HEK293 (cell line): ENCODE measurements around the gene ZNF394.

ENCODE experiments used
- ATF2 ChIP-seq: fragments of 450-650 bp; formaldehyde crosslinking; IDR thresholded peaks from 2 replicates; pipeline ENCODE4 v1.5.1; 2016; ENCODE audit warnings: missing biosample characterization, missing genetic modification characterization, low read depth
- CTCF ChIP-seq: fragments of 450-650 bp; formaldehyde crosslinking; IDR thresholded peaks from 2 replicates; pipeline ENCODE4 v1.5.1; 2016; ENCODE audit warnings: missing biosample characterization, missing genetic modification characterization
- GLI2 ChIP-seq: fragments of 450-650 bp; formaldehyde crosslinking; IDR thresholded peaks from 2 replicates; pipeline ENCODE4; 2017; ENCODE audit warnings: missing biosample characterization, missing genetic modification characterization, low read depth, borderline replicate concordance
- KLF7 ChIP-seq: fragments of 450-650 bp; formaldehyde crosslinking; IDR thresholded peaks from 2 replicates; pipeline ENCODE4 v1.5.1; 2016; ENCODE audit warnings: missing biosample characterization, missing genetic modification characterization, borderline replicate concordance
- PRDM10 ChIP-seq: fragments of 450-650 bp; formaldehyde crosslinking; IDR thresholded peaks from 2 replicates; pipeline ENCODE4 v1.5.1; 2016; ENCODE audit warnings: missing biosample characterization, missing genetic modification characterization
- REST ChIP-seq: fragments of 450-650 bp; formaldehyde crosslinking; IDR thresholded peaks from 2 replicates; pipeline ENCODE4 v1.5.1; 2016; ENCODE audit warnings: missing biosample characterization, missing genetic modification characterization
- TRIM28 ChIP-seq: IDR thresholded peaks from 2 replicates; pipeline ENCODE4 v1.6.1; 2011; ENCODE audit warnings: low read length, control low read depth, borderline replicate concordance
- ZBTB7A ChIP-seq: fragments of 450-650 bp; formaldehyde crosslinking; IDR thresholded peaks from 2 replicates; pipeline ENCODE4 v1.5.1; 2016; ENCODE audit warnings: low read depth, missing biosample characterization, missing genetic modification characterization
- ZNF121 ChIP-seq: fragments of 450-650 bp; formaldehyde crosslinking; IDR thresholded peaks from 2 replicates; pipeline ENCODE4 v1.5.1; 2016; ENCODE audit warnings: missing biosample characterization, missing genetic modification characterization
- ZNF138 ChIP-seq: fragments of 450-650 bp; formaldehyde crosslinking; IDR thresholded peaks from 2 replicates; pipeline ENCODE4 v1.5.1; 2016; ENCODE audit warnings: missing biosample characterization, missing genetic modification characterization, borderline replicate concordance
- ZNF155 ChIP-seq: fragments of 450-650 bp; formaldehyde crosslinking; IDR thresholded peaks from 2 replicates; pipeline ENCODE4 v1.5.1; 2016; ENCODE audit warnings: missing biosample characterization, missing genetic modification characterization
- ZNF302 ChIP-seq: fragments of 450-650 bp; formaldehyde crosslinking; IDR thresholded peaks from 2 replicates; pipeline ENCODE4 v1.5.1; 2016; ENCODE audit warnings: missing biosample characterization, missing genetic modification characterization, low read depth
- ZNF354C ChIP-seq: fragments of 450-650 bp; formaldehyde crosslinking; IDR thresholded peaks from 2 replicates; pipeline ENCODE4 v1.5.1; 2016; ENCODE audit warnings: missing biosample characterization, missing genetic modification characterization, low read depth, borderline replicate concordance
- TF ChIP-seq, protein P1 (sequence below): IDR thresholded peaks from 2 replicates; pipeline ENCODE4 v1.6.1; 2011; ENCODE audit warnings: mild to moderate bottlenecking, low read depth, low read length, borderline replicate concordance

DNA sequence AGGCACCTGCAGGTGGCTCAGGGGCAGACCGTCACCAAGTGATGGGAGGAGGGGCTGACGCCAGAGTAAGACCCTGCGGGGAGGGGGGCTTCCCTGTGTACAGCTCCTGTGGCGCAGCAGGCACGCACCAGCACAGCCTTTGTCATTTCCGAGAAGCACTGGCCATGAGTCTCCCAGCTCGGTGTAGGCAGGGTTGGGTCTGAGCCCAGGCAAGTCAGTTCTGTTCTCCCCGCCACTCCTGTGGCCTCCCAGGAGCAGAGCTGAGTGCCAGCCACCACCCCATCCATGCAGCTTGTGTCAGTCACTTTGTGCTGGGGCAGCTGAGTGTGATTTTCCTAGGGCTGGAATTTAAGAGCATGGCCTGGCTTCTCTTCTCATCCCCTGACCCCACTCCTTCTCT, 48.1 kb downstream of the ZNF394 start:
- no peak for TF ChIP-seq ATF2 (tag by site-specific recombination)
- no peak for TF ChIP-seq REST (tag by site-specific recombination)
- TF ChIP-seq CTCF (tag by site-specific recombination) = no peak
- TF ChIP-seq ZNF121 (tag by site-specific recombination) = no peak
- no peak for TF ChIP-seq ZNF155 (tag by site-specific recombination)
- TF ChIP-seq GLI2 (tag by site-specific recombination) = no peak
- TF ChIP-seq KLF7 (tag by site-specific recombination) = no peak
- TF ChIP-seq, protein P1, sequence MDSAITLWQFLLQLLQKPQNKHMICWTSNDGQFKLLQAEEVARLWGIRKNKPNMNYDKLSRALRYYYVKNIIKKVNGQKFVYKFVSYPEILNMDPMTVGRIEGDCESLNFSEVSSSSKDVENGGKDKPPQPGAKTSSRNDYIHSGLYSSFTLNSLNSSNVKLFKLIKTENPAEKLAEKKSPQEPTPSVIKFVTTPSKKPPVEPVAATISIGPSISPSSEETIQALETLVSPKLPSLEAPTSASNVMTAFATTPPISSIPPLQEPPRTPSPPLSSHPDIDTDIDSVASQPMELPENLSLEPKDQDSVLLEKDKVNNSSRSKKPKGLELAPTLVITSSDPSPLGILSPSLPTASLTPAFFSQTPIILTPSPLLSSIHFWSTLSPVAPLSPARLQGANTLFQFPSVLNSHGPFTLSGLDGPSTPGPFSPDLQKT = no peak
- TF ChIP-seq ZNF302 = no peak
- no peak for TF ChIP-seq ZNF354C
- no peak for TF ChIP-seq PRDM10
- no peak for TF ChIP-seq ZBTB7A (tag by site-specific recombination)
- TF ChIP-seq TRIM28 = no peak
- no peak for TF ChIP-seq ZNF138 (tag by site-specific recombination)
